GM19239 (cell line): ENCODE data around the gene PBX4.
A peak's percentile ranks its signal among the peaks of the same experiment; 100 is the strongest.

Source experiments
- DNase-seq: peaks from one replicate; pipeline ENCODE4 v3.0.0; 2011; ENCODE audit warnings: low spot score; ENCODE audit not compliant: insufficient read length
- FAIRE-seq: peaks from 2 replicates; lab custom pipeline; 2011; peaks lifted over from hg19 to GRCh38; lab: Jason Lieb, UNC

PBX4 gene

GRCh38 chr19:19562665-19563347 lies 55.7 kb downstream of the PBX4 start:
- DNase-seq (no peak), FAIRE-seq (no peak)

GRCh38 chr19:19561946-19562664 lies 56.4 kb downstream of the PBX4 start:
- FAIRE-seq: no peak
- no peak for DNase-seq

DNA sequence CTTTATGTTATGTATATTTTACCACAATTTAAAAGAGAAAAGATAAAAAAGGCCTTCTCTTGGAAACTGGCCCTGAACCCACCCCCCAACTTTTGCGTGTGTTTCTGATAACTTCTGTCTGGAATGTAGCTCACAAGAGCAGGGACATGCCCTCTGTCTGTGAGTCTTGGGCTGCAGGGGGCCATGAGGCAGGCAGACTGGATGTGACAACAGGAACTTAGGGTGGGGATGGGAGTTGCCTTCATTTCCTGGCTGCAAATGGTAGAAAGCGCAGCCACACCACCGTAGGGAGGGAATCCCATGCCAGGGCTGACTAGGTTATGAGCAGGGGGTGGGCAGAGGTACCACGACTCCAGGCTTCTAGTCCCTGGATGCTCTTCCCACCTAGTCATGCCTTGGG lies 58.6 kb downstream of the PBX4 start:
- FAIRE-seq (no peak), DNase-seq (no peak)

GRCh38 chr19:19558636-19559035 lies 59.9 kb downstream of the PBX4 start:
- DNase-seq (no peak), FAIRE-seq (no peak)

DNA sequence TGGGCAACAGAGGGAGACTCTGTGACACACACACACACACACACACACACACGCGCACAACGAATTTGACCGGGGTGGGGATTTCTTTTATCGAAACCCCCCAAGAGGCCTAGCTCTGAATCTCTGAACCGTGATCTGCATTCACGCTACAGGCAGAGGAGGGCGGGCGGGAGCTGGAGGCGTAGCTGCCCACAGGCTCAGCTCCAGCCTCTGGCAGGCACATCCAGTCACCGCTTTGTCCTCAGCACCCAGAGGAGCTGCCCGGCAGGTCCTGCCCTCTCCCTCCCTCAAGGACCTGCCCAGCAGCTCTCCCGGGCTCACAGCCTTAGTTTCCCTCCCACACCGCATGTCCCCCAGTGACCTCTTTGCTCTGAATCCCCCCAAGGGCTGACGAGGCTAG lies 60.4 kb downstream of the PBX4 start:
- DNase-seq (no peak), FAIRE-seq (no peak)

- no peak for FAIRE-seq
- peak; percentile 74 for DNase-seq
Measured at GRCh38 chr19:19554074-19555023, 64.1 kb downstream of the PBX4 start.

DNA sequence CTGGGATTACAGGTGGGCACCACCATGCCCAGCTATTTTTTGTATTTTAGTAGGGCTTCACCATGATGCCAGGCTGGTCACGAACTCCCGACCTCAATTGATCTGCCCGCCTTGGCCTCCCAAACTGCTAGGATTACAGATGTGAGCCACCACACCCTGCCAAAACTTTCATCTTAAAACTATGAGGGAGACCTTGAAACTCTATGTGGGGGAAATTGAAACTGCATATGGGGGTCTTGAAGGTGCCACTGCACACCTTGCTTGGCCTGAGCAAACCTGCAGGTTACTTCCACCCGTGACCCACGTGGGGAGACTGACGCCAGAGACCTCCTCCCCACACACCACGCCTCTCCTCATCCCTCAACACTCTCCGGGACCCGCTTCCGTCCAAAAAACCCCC lies 64.8 kb downstream of the PBX4 start:
- DNase-seq (no peak), FAIRE-seq (no peak)

DNA sequence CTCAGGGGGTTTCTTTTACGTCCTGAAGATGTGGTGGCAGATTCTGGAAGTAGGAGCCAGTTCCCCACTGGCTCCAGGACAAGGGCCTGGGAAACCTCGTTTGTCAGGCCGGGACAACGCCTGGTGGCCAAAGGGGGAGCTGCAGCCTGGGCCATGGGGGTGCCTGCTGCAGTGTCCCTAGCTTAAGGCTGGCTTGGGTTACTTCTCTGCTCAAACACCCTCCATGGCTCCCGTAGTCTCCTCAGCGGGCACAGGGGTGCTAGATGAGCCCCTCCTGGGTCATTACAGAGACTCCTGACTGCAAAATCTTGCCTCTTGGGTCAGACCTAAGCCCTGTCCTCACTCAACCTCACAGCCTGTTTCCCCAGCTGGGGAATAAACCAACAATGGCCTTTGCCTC lies 65.7 kb downstream of the PBX4 start:
- DNase-seq: no peak
- no peak for FAIRE-seq

- DNase-seq: no peak
- FAIRE-seq: no peak
Measured at GRCh38 chr19:19551853-19552192, 66.7 kb downstream of the PBX4 start.

GRCh38 chr19:19550972-19551852 lies 67.3 kb downstream of the PBX4 start:
- DNase-seq: no peak
- no peak for FAIRE-seq

DNA sequence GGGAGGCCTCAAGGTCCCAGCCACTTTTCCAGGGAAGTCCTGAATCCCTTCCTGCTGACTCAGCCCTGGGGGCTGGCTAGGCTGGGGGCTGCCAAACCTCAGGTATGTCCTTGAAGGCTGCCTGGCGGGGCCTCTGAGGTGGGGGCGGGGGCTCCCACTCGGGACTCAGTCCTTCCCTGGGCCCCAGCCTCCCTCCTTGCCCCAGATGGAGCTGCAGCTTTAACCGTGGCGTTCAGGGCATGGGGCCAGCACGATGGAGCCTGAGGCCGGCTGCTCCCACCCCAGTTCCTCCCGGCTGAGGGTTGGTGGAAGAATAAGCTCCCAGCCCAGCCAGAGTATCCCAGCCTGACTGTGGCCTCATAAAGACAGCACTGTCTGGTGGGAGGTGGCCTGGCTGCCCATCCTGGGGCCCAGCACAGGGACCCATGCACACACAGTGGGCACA lies 68.0 kb downstream of the PBX4 start:
- DNase-seq (no peak), FAIRE-seq (no peak)

- DNase-seq (no peak), FAIRE-seq (no peak)
Measured at GRCh38 chr19:19549804-19550464, 68.6 kb downstream of the PBX4 start.

GRCh38 chr19:19548915-19549759 lies 69.3 kb downstream of the PBX4 start:
- no peak for DNase-seq
- FAIRE-seq: no peak

GRCh38 chr19:19547674-19548336 lies 70.7 kb downstream of the PBX4 start:
- FAIRE-seq (no peak), DNase-seq (no peak)

DNA sequence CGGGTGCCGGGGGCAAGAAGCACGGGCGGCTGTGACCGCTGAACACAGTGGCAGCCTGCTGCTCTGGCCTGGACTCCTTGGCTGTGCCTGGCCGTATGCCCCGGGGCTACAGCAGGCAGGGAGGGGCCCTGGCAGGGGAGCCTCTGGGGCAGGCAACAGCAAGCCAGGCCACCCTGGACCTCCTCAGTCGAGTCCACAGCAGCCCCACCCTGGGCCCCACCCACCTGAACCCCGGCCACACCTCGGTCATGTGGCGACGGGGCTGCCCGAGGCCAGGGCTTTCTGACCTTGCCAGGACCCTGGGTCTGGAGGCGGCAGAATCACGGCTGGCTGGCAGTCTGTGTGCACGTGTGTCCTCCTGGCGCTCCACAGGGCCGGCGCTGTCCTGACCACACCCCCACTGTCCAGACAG lies 71.7 kb downstream of the PBX4 start:
- FAIRE-seq: no peak
- no peak for DNase-seq

DNA sequence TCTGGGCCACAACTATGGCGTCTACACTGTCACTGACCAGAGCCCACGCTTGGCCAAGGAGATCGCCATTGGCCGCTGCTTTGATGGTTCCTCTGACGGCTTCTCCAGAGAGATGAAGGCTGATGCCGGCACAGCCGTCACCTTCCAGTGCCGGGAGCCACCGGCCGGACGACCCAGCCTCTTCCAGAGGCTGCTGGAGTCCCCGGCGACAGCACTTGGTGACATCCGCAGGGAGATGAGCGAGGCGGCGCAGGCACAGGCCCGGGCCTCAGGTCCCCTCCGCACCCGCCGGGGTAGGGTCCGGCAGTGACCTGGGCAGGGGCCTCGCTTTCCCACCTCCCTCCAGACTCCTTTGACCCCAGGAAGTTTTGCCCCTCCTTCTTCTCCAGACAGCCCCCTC lies 72.8 kb downstream of the PBX4 start:
- FAIRE-seq (no peak), DNase-seq (no peak)

GRCh38 chr19:19544954-19545591 lies 73.4 kb downstream of the PBX4 start:
- FAIRE-seq (no peak), DNase-seq (no peak)
